Lower lobe of right lung (tissue), 2 donors: Measurements from ENCODE around the gene SCN4B. TPM values are rescaled to one million over a fixed set of nuclear protein-coding genes. Genes with fewer than 3 reads are reported as not detected.

Experiments used
- ATAC-seq, 2 donors: fragments of 200-7000 bp; cut with Tn5 transposase; one replicate each; pipeline ENCODE4 v1.9.1; 2020 to 2022; ENCODE audit warnings: mild to moderate bottlenecking in 2 of 2, moderate library complexity in 2 of 2
- DNase-seq: peaks from one replicate; pipeline ENCODE4 v3.0.0-alpha.2; 2020
- H3K27ac ChIP-seq: fragments of 200-600 bp; one replicate; pipeline ENCODE4 v1.8.0; 2022
- H3K27me3 ChIP-seq: fragments of 200-600 bp; one replicate; pipeline ENCODE4 v1.8.0; 2022; ENCODE audit warnings: low read depth
- H3K36me3 ChIP-seq: fragments of 200-600 bp; one replicate; pipeline ENCODE4 v1.8.0; 2022; ENCODE audit warnings: mild to moderate bottlenecking
- H3K4me1 ChIP-seq: fragments of 200-600 bp; one replicate; pipeline ENCODE4 v1.8.0; 2022
- H3K4me3 ChIP-seq: fragments of 200-600 bp; one replicate; pipeline ENCODE4 v1.8.0; 2022; ENCODE audit warnings: mild to moderate bottlenecking
- H3K9me3 ChIP-seq: fragments of 200-600 bp; one replicate; pipeline ENCODE4 v1.8.0; 2022
- CTCF ChIP-seq: fragments of 200-600 bp; IDR thresholded peaks from one replicate; pipeline ENCODE4 v1.8.0; 2022; ENCODE audit warnings: antibody characterized with exemption, mild to moderate bottlenecking
- intact Hi-C: fragments of 100-400 bp; cut with DNase I; formaldehyde crosslinking; loops from one replicate; pipeline ENCODE4 v1.11.0; 2022
- total RNA-seq: library from RNA; stranded (reverse); fragmentation: NEBNext Ultra II Directional; extraction: Animal tissue kit (Norgen Biotek cat#: 25700); gene quantifications from one replicate; pipeline ENCODE4 v1.2.1, GENCODE V29; 2021
- donor health status: DM: no; HTN: yes; CAD: no; lungs with severe emphysema.

The SCN4B gene
- total RNA-seq, 1 donor from 2014 or later, result 6.0 TPM

- H3K9me3 ChIP-seq, result peaks cover 10% of the 10 kb centered on the region
- H3K27me3 ChIP-seq, result no peaks in the 10 kb centered on the region
- DNase-seq (no peak), ATAC-seq (no peak)
- intact Hi-C loops, result no loop called here
- no peaks in the 10 kb centered on the region for H3K36me3 ChIP-seq
- TF ChIP-seq CTCF, result no peak
- no peak within 1 kb of the TSS for H3K27ac ChIP-seq
- H3K4me1 ChIP-seq, result peaks cover 14% of the 10 kb centered on the region
- H3K4me3 ChIP-seq, result no peak within 1 kb of the TSS
These were observed 65.5 kb downstream of the SCN4B start, which contains the start of gene SMIM35 for GRCh38 chr11:118086913-118087768. Gene SMIM35 (minus strand): TSS chr11:118086963. CDS start chr11:118086757, 206 bp downstream.

- Histone ChIP-seq H3K4me1 (peaks cover 14% of the 10 kb centered on the region), H3K27ac (no peak overlapping the region), H3K4me3 (no peak overlapping the region), H3K27me3 (no peaks in the 10 kb centered on the region), H3K36me3 (no peaks in the 10 kb centered on the region), H3K9me3 (peaks cover 10% of the 10 kb centered on the region)
- no peak for ATAC-seq
- TF ChIP-seq CTCF, result no peak
- intact Hi-C loops, result no loop called here
- DNase-seq, result no peak
These were observed 68.0 kb downstream of the SCN4B start for GRCh38 chr11:118084656-118085055.

- Histone ChIP-seq H3K27me3 (peaks cover 3% of the 10 kb centered on the region), H3K4me3 (no peak overlapping the region), H3K27ac (no peak overlapping the region), H3K36me3 (no peaks in the 10 kb centered on the region), H3K4me1 (peaks cover 14% of the 10 kb centered on the region), H3K9me3 (peaks cover 10% of the 10 kb centered on the region)
- DNase-seq, result no peak
- peak; percentile 67 to 74 for ATAC-seq
- intact Hi-C loops, result no loop called here
- no peak for TF ChIP-seq CTCF
These were observed 68.4 kb downstream of the SCN4B start for GRCh38 chr11:118084247-118084646.

Other genes starting within 250 kb of the SCN4B start
- gene TMPRSS13, start 223.4 kb downstream of the SCN4B start, total RNA-seq, result 7.0 TPM
- 37.7 TPM for gene IL10RA, start 166.4 kb downstream of the SCN4B start, total RNA-seq
- gene TMPRSS4, start 75.7 kb downstream of the SCN4B start, total RNA-seq, result 7.9 TPM
- not detected for gene SMIM35, start 65.9 kb downstream of the SCN4B start, total RNA-seq
- 1.6 TPM for gene SCN2B, start 23.8 kb upstream of the SCN4B start, total RNA-seq
- 163 TPM for gene JAML, start 72.2 kb upstream of the SCN4B start, total RNA-seq
- 12.8 TPM for gene MPZL3, start 99.5 kb upstream of the SCN4B start, total RNA-seq
- 85.3 TPM for gene MPZL2, start 111.5 kb upstream of the SCN4B start, total RNA-seq
- 9.9 TPM for gene CD3E, start 151.9 kb upstream of the SCN4B start, total RNA-seq
- 7.4 TPM for gene CD3D, start 189.9 kb upstream of the SCN4B start, total RNA-seq
- 4.0 TPM for gene CD3G, start 191.5 kb upstream of the SCN4B start, total RNA-seq
- gene UBE4A, start 206.8 kb upstream of the SCN4B start, total RNA-seq, result 40.8 TPM
- gene ATP5MG, start 248.8 kb upstream of the SCN4B start, total RNA-seq, result 154 TPM